HG03469 (cell line): ENCODE results near the gene FXYD1.

ENCODE experiments used
- ATAC-seq: cut with Tn5 transposase; IDR thresholded peaks from one replicate; pipeline ENCODE4 v1.9.1; 2021; ENCODE audit warnings: mild to moderate bottlenecking, moderate library complexity, moderate number of reproducible peaks; ENCODE audit not compliant: unreplicated experiment

FXYD1 gene

DNA sequence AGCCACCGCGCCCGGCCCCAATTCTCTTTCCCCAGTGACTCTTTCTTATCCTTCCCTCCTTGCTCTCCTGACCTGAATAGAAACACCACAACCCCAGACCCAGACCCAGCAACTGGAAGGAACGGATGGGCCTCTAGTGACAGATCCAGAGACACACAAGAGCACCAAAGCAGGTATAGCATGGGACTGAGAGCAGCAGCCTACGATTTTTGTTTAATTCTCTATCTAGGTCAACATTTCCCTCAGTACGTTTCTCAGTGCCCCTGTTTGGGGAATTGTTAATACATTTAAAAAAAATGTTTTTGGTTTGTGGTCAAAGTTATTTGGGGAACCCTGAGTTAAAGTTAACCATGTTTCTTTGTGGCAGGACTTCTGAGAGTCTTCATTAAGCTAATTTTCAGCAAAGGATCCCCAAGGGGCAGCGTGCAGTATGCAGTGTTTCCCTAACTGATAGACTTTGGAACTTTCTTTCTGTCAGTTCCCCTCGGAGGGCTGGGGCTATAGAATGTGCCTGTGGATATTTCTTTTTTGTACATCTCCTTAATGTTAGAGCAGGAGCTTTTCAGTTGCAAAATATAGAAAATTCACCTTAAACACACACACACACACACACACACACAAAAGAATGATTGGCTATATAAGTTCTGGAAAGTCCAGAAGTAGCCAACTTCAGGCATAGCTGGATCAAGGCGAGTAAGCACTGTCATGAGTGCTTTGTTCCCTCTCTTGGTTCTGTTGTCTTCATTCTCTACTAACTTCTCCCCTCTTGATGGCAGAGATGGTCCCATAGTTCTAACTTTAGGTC, 22.2 kb downstream of the FXYD1 start:
- no peak for ATAC-seq

DNA sequence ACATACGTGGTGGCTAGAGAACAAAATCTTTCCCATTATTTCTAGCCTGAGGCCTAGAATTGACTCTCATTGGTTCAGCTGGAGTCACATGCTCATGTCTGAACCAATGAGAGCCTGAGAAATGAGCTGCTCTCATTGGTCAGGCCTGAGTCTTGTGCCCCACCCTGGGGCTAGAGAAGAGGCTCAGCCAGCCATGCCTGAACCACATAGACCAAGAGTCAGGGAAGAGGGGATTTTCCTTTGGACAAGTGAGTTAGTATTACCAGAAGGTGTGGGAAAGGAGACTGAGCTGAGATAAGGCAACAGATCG, 22.8 kb downstream of the FXYD1 start:
- no peak for ATAC-seq

- no peak for ATAC-seq
These were observed 24.1 kb downstream of the FXYD1 start for GRCh38 chr19:35162471-35163326.

GRCh38 chr19:35164418-35164817, 25.8 kb downstream of the FXYD1 start:
- no peak for ATAC-seq

- ATAC-seq = no peak
These were observed 26.8 kb downstream of the FXYD1 start for GRCh38 chr19:35165200-35166058.

- no peak for ATAC-seq
These were observed 27.8 kb downstream of the FXYD1 start for GRCh38 chr19:35166100-35167063.

- no peak for ATAC-seq
These were observed 28.9 kb downstream of the FXYD1 start for GRCh38 chr19:35167251-35168119.

DNA sequence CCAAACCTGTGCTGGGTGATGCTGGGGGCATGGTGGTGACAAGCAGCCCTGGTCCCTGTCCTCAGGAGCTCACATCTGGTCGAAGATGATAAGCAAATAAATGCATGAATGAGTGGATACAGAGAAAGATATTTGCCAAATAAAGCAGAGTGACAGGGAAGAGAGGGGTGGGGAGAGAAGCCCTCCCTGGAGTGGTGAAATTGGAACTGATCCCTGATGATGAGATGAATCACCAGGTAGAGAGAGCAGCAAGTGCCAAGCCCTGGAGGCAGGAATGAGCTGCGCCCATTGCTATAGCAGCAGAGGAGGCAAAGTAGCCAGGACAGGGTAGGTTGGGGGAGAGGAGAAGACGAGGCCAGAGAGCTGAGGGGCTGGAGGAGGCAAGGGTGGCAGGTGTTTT, 29.6 kb downstream of the FXYD1 start:
- no peak for ATAC-seq

DNA sequence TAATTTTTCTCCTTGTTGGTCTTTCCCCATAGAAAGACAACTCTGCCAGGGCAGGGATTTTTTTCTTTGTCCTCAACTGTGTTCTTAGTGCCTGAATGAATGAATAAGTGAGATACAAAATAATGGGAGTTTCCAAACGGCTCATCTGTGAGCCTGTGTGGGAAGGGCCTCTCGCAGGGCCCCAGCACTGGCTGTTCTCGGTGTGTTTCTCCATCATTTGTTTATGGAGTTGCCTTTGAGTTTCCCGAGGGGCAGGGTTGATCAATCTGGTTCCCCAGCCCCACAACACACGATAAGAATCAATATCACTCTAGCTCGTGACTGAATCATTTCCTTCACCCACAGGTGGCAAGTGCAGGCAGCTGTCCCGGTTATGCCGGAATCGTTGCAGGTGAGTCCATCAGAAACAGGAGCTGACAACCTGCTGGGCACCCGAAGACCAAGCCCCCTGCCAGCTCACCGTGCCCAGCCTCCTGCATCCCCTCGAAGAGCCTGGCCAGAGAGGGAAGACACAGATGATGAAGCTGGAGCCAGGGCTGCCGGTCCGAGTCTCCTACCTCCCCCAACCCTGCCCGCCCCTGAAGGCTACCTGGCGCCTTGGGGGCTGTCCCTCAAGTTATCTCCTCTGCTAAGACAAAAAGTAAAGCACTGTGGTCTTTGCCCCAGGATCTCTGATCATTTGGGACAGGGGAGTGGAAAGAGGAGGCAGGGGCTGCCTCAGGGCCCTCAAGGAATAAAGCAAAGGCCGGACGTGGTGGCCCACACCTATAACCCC, 30.8 kb downstream of the FXYD1 start:
- ATAC-seq = no peak

DNA sequence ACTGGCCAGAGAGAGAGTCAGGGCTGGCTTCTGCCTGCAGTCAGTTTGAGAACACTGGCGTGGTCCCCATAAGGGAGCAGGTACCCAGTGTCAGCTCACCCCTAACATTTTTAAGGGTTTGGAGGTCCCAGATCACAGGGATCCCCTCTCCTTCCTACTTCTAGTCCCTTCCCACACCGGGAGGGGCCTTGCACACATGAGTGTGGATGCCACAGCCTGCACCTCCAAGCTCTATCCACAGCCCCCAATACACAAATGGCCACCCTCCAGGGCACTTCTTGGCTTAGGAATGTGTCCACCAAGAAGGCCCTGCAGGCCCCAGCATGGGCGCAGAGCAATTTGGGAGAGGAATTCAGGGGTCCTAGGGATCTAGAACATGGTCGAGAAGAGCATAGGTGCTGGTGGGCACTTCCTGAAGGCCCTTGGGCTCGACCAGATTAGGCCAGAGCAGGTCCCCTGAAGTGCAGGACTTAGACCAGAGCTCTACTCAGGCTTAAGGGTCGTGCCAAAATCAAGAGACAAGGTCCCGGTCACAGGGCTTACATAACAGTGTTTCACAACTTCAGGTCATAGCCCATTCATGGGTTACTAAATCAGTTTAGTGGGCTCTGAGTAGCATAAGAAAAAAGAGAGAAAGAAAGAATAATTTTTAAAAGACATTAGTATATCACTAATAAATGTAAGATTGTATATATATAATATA, 31.9 kb downstream of the FXYD1 start:
- no peak for ATAC-seq

- ATAC-seq = no peak
These were observed 33.1 kb downstream of the FXYD1 start for GRCh38 chr19:35171730-35172129.

DNA sequence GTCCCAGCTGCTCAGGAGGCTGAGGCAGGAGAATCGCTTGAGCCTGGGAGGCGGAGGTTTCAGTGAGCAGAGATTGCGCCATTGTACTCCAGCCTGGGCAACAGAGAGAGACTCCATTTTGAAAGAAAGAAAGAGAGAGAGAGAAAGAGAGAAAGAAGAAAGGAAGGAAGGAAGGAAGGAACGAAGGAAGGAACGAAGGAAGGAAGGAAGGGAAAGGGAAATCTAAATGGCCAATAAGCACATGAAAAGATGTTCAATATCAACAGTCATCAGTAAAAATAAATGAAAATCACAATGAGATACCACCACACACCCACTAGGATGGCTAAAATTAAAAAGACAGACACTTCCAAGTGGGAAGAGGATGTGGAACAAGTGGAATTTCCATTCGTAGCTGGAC, 35.6 kb downstream of the FXYD1 start:
- ATAC-seq = no peak

DNA sequence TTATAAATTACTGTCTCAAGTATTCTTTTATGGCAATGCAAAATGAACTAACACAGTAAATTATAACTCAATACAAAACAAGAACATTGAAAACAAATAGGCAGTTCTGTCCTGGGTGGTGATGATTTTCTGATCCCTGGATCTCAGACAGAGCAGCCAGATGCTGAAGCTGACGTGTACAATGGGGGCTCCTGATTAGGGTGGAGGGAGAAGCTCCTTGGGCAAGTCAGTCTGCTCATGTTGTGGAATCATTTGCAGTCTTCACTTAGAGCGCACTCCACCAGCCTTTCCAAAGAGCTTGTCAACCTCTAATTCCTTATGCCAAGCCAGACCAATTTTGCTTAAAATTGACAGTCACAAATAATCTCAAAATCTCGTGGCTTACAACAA, 37.6 kb downstream of the FXYD1 start:
- no peak for ATAC-seq

DNA sequence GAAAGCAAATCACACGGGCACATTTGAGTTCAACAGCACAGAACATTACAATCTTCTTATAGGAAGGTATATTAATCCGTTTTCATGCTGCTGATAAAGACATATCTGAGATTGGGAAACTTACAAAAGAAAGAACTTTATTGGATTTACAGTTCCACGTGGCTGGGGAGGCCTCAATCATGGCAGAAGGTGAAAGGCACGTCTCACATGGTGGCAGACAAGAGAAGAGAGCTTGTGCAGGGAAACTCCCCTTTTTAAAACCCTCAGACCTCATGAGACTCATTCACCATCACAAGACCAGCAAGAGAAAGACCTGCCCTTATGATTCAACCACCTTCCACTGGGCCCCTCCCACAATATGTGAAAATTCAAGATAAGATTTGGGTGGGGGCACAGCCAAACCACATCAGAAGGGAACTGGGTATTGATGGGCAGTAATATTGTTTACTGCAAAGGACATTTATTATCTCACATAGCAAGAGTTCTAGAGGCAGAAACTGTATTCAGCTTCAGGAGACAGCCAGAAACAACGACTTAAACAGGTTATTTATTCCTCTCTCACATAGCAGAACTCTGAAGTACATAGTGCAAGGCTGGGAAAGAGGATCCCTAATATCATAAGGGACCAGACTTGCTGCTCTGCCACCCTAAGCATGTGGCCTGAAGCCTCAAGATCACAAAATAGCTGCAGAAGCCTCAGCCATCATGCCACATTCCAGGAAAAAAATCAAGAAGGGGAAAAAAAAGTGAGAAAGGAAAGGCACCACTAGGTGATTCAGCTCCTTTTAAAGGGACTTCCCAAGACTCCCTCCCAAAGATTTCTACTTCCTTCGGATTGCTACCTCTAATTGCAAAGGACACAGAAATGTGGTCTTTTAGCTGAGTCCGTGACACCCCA, 39.0 kb downstream of the FXYD1 start:
- ATAC-seq = no peak

DNA sequence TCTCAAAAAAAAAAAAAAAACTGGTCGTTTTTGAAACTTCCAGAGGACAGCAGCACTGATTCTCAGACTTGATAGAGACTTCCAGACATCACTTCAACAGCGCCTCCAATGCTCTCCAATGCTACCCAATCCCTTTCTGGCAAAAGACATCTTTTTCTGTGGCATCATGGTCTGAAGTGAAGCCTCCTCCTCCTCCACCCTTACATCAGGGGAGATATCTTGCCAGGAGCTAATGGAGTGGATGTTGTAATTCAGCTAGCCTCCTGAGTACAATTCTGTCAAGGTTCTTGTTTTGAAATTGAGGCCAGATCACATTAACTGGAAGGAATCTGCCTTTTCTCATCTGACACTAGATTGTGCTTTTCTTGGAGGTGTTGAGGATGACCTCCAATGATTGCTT, 40.1 kb downstream of the FXYD1 start:
- ATAC-seq = no peak

GRCh38 chr19:35179830-35180229, 41.2 kb downstream of the FXYD1 start:
- no peak for ATAC-seq

- no peak for ATAC-seq
These were observed 42.8 kb downstream of the FXYD1 start for GRCh38 chr19:35181387-35181786.
